IPS-NIHi11 (cell line): Measurements from ENCODE around the gene MRPL58.
"Not testable (repeated sequence)": the region's sequence is repeated elsewhere in the genome, so short reads cannot be mapped to it uniquely, and the experiment has no call there.

Experiments
- DNase-seq: peaks from one replicate; pipeline ENCODE4 v3.0.0; 2012; ENCODE audit warnings: mixed read lengths, low spot score

Gene MRPL58

GRCh38 chr17:75012346-75013091 is at the start of gene MRPL58:
TSS of gene MRPL58 (plus strand) at chr17:75012670. CDS start at chr17:75012687, 17 bp downstream.
- DNase-seq, result peak; percentile 94

GRCh38 chr17:74963656-74964055 is 48.8 kb upstream of the MRPL58 start:
- no peak for DNase-seq

DNA sequence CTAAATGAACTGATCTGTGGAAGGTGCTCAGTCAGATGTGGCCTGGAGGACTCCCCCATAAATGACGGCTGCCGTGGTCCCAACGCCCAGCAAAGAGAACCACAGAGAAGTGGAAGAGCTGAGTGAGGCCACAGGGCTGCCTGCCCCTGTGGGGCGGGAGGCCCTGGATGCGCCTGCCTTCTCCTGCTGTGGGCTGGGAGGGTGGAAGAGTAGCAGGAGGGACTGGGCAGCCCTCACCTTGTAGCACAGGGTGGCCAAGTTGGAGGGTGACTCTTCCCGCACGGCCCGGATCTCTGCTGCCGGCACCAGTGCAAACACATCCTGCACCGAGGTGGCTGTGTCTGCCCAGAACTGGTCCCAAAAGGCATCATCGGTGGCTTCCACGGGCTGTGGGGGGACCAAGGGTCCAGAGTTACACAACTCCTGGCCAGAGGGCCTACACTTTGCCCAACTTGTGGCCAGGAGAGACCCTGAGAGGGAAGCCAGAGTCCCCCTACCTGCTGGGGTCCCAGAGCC is 48.2 kb upstream of the MRPL58 start:
- no peak for DNase-seq

DNA sequence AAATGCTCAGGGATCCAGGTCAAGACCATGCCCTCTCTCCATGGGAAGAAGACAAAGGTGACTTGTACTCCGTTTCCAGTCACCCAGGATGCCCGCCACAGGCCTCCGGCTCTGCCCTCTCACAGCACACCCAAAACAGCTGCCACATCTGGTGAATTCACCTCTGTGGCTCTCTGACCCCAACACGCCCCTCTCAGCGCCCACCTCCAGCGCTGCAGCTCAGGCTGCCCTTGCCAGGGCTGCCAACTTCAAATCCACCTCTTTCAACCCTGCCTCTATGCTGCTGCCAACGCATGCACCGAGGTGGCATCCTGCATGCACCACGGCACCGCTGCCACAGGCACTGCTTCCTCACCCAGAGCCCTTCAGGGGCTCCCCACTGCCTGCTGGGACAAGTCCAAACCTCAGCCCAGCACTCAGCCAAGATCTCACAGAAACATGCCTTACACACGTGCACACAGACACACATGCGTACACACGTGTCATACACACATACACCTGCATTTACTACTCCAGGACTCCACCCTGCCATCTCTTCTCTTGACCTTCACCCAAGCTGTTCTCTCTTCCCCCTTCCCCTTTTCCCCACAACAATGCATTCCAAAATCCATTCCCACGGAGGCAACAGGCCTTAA is 47.4 kb upstream of the MRPL58 start:
- DNase-seq, result no peak

- DNase-seq, result no peak
These were observed 44.1 kb upstream of the MRPL58 start for GRCh38 chr17:74968361-74968780.

GRCh38 chr17:74969501-74969900 is 43.0 kb upstream of the MRPL58 start:
- DNase-seq, result not testable (repeated sequence)

DNA sequence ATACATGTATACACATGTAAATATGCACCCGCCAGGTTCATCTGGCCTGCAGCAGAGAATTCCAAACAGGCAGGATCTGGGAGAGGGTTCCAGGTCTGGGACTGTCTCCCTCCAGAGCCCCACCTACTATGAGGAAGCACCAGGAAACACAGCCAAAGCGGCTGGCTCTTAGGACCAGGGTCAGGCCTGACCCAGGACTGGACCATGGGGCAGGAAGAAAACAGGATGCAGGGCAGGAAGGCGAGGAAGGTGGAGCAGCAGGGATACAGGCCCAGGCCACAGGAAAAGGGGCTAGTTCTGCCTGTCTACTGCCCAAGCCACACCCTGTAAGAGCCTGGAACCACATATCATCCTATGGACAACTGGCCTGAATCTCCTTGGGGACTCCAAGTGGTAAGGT is 42.1 kb upstream of the MRPL58 start:
- no peak for DNase-seq

DNA sequence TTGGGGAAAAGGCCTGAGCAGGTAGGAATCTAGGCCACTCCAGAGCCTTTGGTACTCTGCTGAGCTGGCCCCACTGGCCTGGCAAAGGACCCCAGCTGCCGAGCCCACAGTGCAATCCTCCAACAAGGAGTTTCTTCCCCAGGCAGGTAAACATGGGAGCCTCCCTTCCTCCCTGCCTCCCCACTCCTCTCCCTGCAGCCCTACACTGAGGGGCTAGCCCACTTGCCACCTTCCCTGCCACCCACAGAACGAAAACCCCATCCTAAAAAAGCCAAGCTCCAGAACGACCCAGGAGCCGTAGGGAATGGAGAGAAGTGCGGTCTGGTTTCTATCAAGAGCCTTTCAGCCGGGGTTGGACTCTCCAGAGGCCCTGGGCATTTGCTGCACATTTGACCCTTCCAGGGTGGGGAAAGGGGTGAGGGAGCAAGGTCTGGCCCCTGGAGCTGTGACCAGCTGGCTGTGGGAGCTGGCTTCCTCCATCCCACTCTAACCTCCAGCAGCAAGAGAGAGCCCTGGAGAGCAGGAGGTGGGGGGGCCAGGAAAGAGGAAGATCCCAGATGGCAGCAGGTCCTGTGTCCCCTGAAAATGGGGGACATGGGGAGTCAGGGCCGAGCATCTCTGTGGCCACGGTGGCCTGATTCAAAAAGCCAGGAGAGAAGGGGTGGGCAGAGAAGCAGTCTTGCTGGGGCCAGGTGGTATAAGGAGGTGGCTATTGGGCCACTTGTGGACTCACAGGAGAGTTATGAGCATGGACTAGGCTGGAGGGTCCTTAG is 41.2 kb upstream of the MRPL58 start:
- DNase-seq, result no peak

GRCh38 chr17:74971842-74972106 is 40.7 kb upstream of the MRPL58 start:
- no peak for DNase-seq

DNA sequence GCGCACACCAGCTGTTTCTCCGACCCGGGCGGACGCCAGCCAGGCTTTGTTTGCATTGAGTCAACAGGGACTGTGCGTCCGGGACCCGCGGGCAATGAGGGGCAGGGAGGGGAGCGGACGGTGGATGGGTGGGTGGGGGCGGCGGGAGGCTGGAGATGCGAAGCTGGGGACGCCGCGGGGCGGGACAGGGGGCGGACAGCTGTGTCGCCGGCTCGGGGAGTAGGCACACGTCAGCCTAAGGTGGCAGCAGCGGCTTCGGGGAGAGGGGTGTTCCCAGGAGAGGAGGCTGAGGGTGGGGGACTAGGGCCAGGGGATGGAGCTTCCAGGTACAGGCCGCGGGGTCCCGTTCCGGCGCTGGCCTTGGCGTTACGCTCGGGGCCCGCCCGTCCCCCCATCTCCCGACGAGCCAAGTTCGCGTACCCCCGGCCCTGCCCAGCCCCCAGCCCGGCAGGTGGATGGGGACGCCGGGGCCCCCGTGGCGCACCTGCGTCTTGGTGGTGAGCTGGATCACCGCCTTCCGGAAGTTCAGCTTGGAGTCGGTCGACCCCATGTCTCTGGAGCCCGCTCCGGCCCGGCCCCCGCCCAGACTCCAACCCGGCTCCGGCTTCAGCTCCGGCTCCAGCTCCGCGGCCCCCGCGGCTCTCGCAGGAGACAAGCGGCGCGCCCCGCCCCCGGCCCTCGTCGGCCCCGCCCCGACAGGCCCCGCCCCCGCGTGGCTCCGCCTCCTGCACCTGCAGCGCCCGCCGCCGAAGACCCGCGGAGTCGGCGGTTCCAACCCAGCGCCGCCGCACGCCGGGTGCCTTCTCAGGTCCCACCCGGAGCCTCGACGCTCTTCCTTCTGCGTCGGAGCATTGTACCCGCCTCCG is 40.1 kb upstream of the MRPL58 start, which contains the start of gene HID1:
Gene HID1 (minus strand): TSS at position 653 of the 866 bp plus-strand sequence. CDS start 103 bp downstream, at position 550.
- peak; percentile 99 for DNase-seq

GRCh38 chr17:74972973-74973328 is 39.5 kb upstream of the MRPL58 start:
- DNase-seq, result no peak

GRCh38 chr17:74975943-74976342 is 36.5 kb upstream of the MRPL58 start:
- no peak for DNase-seq

GRCh38 chr17:74977802-74978201 is 34.7 kb upstream of the MRPL58 start:
- no peak for DNase-seq

GRCh38 chr17:74978240-74978639 is 34.2 kb upstream of the MRPL58 start:
- no peak for DNase-seq

- no peak for DNase-seq
These were observed 32.9 kb upstream of the MRPL58 start for GRCh38 chr17:74979408-74980146.

- no peak for DNase-seq
These were observed 31.0 kb upstream of the MRPL58 start for GRCh38 chr17:74981318-74981978.

- DNase-seq, result peak; percentile 94
These were observed 30.3 kb upstream of the MRPL58 start for GRCh38 chr17:74981979-74982662.

DNA sequence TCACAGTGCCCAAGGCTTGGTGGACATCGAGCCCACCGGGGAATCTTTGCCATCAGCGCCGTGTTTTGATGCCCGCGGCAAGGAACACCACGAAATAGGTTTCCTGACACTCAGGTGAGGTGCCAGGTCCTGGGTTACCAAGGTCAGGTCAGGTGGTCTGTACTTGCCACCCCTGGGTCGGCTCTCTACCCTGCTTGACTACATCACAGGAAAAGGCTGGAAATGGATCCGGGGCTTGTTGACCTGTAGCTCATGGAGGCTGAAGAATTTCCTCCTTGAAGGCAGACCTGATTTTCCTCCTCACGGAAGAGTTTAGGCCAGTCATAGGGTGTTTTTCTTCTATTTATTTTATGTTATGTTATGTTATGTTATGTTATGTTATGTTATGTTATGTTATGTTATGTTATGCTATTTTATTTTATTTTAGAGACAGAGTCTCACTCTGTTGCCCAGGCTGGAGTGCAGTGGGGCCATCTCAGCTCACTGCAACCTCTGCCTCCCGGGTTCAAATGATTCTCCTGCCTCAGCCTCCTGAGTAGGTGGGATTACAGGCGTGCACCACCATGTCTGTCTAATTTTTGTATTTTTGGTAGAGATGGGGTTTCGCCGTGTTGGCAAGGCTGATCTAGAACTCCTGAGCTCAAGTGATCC is 29.7 kb upstream of the MRPL58 start:
- DNase-seq, result not testable (repeated sequence)

DNA sequence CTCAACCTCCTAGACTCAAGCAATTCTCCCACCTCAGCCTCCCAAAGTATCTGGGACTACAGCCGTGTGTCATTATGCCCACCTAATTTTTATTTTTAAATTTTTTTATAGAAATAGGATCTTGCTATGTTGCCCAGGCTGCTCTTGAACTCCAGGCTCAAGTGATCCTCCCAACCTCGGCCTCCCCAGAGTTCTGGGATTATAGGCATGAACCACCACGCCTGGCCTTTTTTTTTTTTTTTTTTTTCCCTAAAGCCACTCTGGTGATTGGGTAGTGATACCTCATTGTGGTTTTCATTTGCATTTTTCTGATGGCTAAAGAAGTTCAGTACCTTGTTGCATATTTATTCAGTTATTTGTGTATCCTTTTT is 26.3 kb upstream of the MRPL58 start:
- no peak for DNase-seq
